H9 (cell line): ENCODE results near the gene FGFBP2. TPM values are rescaled to one million over a fixed set of nuclear protein-coding genes. Genes with fewer than 3 reads are reported as not detected.

Experiments
- DNase-seq: peaks from one replicate; pipeline ENCODE4 v3.0.0-alpha.2; 2017
- H2AFZ ChIP-seq: one replicate; pipeline ENCODE4 v1.6.1; 2013; ENCODE audit warnings: mild to moderate bottlenecking, low read length, control low read depth, moderate library complexity
- H2AK5ac ChIP-seq: 2 replicates; pipeline ENCODE4 v1.6.1; 2013; ENCODE audit warnings: low read length, control low read depth, mixed read lengths; ENCODE audit not compliant: insufficient read length
- H2BK120ac ChIP-seq: one replicate; pipeline ENCODE4 v1.6.1; 2013; ENCODE audit warnings: low read depth, mild to moderate bottlenecking, low read length, control low read depth, inconsistent platforms; ENCODE audit not compliant: poor library complexity, severe bottlenecking
- H2BK12ac ChIP-seq: 2 replicates; pipeline ENCODE4 v1.6.1; 2013; ENCODE audit warnings: low read length, control low read depth, mixed read lengths, low read depth; ENCODE audit not compliant: insufficient read length
- H2BK15ac ChIP-seq: 2 replicates; pipeline ENCODE4 v1.6.1; 2013; ENCODE audit warnings: low read depth, low read length, control low read depth
- H2BK20ac ChIP-seq: one replicate; pipeline ENCODE4 v1.6.1; 2013; ENCODE audit warnings: low read depth, mild to moderate bottlenecking, low read length, control low read depth, inconsistent platforms; ENCODE audit not compliant: poor library complexity, severe bottlenecking
- H2BK5ac ChIP-seq: 2 replicates; pipeline ENCODE4 v1.6.1; 2013; ENCODE audit warnings: low read length, control low read depth, mixed read lengths; ENCODE audit not compliant: insufficient read length
- H3K14ac ChIP-seq: 2 replicates; pipeline ENCODE4 v1.6.1; 2013; ENCODE audit warnings: low read length, control low read depth; ENCODE audit not compliant: insufficient read depth
- H3K18ac ChIP-seq: 2 replicates; pipeline ENCODE4 v1.6.1; 2013; ENCODE audit warnings: low read depth, mild to moderate bottlenecking, mixed read lengths, low read length, control low read depth; ENCODE audit not compliant: insufficient read length
- H3K23ac ChIP-seq: 2 replicates; pipeline ENCODE4 v1.6.1; 2013; ENCODE audit warnings: low read length, control low read depth, mixed read lengths, low read depth; ENCODE audit not compliant: insufficient read length
- H3K23me2 ChIP-seq: 2 replicates; pipeline ENCODE4 v1.6.1; 2013; ENCODE audit warnings: low read depth, mild to moderate bottlenecking, mixed read lengths, low read length, control low read depth; ENCODE audit not compliant: insufficient read length, poor library complexity, severe bottlenecking
- H3K27ac ChIP-seq: 2 replicates; pipeline ENCODE4 v1.5.1; 2013; ENCODE audit warnings: low read length, control low read depth, mixed read lengths, low read depth; ENCODE audit not compliant: insufficient read length
- H3K27me3 ChIP-seq: 2 replicates; pipeline ENCODE4 v1.6.1; 2013; ENCODE audit warnings: low read length, control low read depth, inconsistent platforms; ENCODE audit not compliant: insufficient read depth
- H3K4ac ChIP-seq: 2 replicates; pipeline ENCODE4 v1.6.1; 2013; ENCODE audit warnings: low read depth, mild to moderate bottlenecking, control low read depth, inconsistent platforms, low read length, moderate library complexity
- H3K4me1 ChIP-seq: 2 replicates; pipeline ENCODE4 v1.6.1; 2013; ENCODE audit warnings: low read length, control low read depth, inconsistent platforms; ENCODE audit not compliant: insufficient read depth
- H3K4me2 ChIP-seq: 2 replicates; pipeline ENCODE4 v1.6.1; 2013; ENCODE audit warnings: low read length, control low read depth, mixed read lengths; ENCODE audit not compliant: insufficient read length, insufficient read depth
- H3K56ac ChIP-seq: 2 replicates; pipeline ENCODE4 v1.6.1; 2013; ENCODE audit warnings: low read depth, mild to moderate bottlenecking, mixed read lengths, low read length, control low read depth; ENCODE audit not compliant: insufficient read length
- H3K79me1 ChIP-seq: 2 replicates; pipeline ENCODE4 v1.6.1; 2013; ENCODE audit warnings: low read depth, mild to moderate bottlenecking, moderate library complexity, low read length, control low read depth, inconsistent platforms; ENCODE audit not compliant: insufficient read depth, poor library complexity, severe bottlenecking
- H3K79me2 ChIP-seq: 2 replicates; pipeline ENCODE4 v1.6.1; 2013; ENCODE audit warnings: low read length, control low read depth, inconsistent platforms; ENCODE audit not compliant: insufficient read depth
- H3K9ac ChIP-seq: 2 replicates; pipeline ENCODE4 v1.6.1; 2013; ENCODE audit warnings: low read length, control low read depth, mixed read lengths; ENCODE audit not compliant: insufficient read length; ENCODE audit errors: extremely low read depth
- H3K9me3 ChIP-seq: one replicate; pipeline ENCODE4 v1.6.1; 2013; ENCODE audit warnings: low read depth, low read length, inconsistent platforms; ENCODE audit not compliant: control insufficient read depth
- H3T11ph ChIP-seq: one replicate; pipeline ENCODE4 v1.6.1; 2013; ENCODE audit warnings: mild to moderate bottlenecking, low read length, control low read depth, inconsistent platforms
- H4K20me1 ChIP-seq: one replicate; pipeline ENCODE4 v1.6.1; 2013; ENCODE audit not compliant: control insufficient read depth, insufficient read length, insufficient read depth
- H4K5ac ChIP-seq: 2 replicates; pipeline ENCODE4 v1.6.1; 2013; ENCODE audit warnings: low read depth, mild to moderate bottlenecking, mixed read lengths, low read length, control low read depth; ENCODE audit not compliant: insufficient read length
- H4K8ac ChIP-seq: replicated peaks from 2 replicates; pipeline ENCODE4 v1.6.1; 2013; ENCODE audit warnings: low read length, control low read depth, mixed read lengths, low read depth; ENCODE audit not compliant: insufficient read length
- H4K91ac ChIP-seq: 2 replicates; pipeline ENCODE4 v1.6.1; 2013; ENCODE audit warnings: low read depth, mild to moderate bottlenecking, moderate library complexity, mixed read lengths, low read length, control low read depth; ENCODE audit not compliant: insufficient read length
- H3K27ac Mint-ChIP-seq, 3 experiments: 2 replicates in 2 of 3; 3 replicates in 1 of 3; pipeline ENCODE4 v1.8.0; 2020 to 2021; ENCODE audit warnings: mixed read lengths in 3 of 3, mild to moderate bottlenecking in 1 of 3, moderate library complexity in 1 of 3
- H3K27me3 Mint-ChIP-seq: 2 replicates; pipeline ENCODE4 v1.8.0; 2021; ENCODE audit warnings: low read depth, mild to moderate bottlenecking, moderate library complexity, mixed read lengths
- H3K36me3 Mint-ChIP-seq, 3 experiments: 2 replicates in 2 of 3; 3 replicates in 1 of 3; pipeline ENCODE4 v1.8.0; 2020 to 2021; ENCODE audit warnings: low read depth in 3 of 3, mixed read lengths in 3 of 3; ENCODE audit not compliant: insufficient read depth in 1 of 3
- H3K4me1 Mint-ChIP-seq, 2 experiments: 2 replicates each; pipeline ENCODE4 v1.8.0; 2020; ENCODE audit warnings: mixed read lengths in 2 of 2
- H3K4me3 Mint-ChIP-seq, 2 experiments: 2 replicates in 1 of 2; 3 replicates in 1 of 2; pipeline ENCODE4 v1.8.0; 2020 to 2021; ENCODE audit warnings: mild to moderate bottlenecking in 2 of 2, mixed read lengths in 2 of 2, moderate library complexity in 1 of 2
- H3K9me3 Mint-ChIP-seq, 2 experiments: 2 replicates in 1 of 2; 3 replicates in 1 of 2; pipeline ENCODE4 v1.8.0; 2020; ENCODE audit warnings: mild to moderate bottlenecking in 2 of 2, mixed read lengths in 2 of 2, moderate library complexity in 1 of 2
- WGBS: extraction: QIAGEN DNeasy Blood & Tissue Kit; methylation state at CpG from one replicate; pipeline ENCODE4 v1.1.7; 2013; ENCODE audit warnings: missing lambda C conversion rate, low lambda C conversion rate, mixed read lengths; ENCODE audit not compliant: insufficient read length; ENCODE audit errors: extremely low coverage; 5-methylcytosine and 5-hydroxymethylcytosine counted together
- total RNA-seq: library from RNA; stranded (reverse); gene quantifications from 2 replicates; pipeline ENCODE4 v1.2.1, GENCODE V29; 2021
- TF ChIP-seq, protein P1 (sequence below): fragments of 200-600 bp; sonication (generic); conservative IDR thresholded peaks from 3 replicates; pipeline ENCODE4 v1.8.0; 2021; ENCODE audit warnings: antibody characterized with exemption, mild to moderate bottlenecking

The FGFBP2 gene
- total RNA-seq, 1 experiment from 2014 or later = not detected

GRCh38 chr4:15925830-15926229 lies 37.1 kb downstream of the FGFBP2 start:
- H2BK20ac ChIP-seq = no peak overlapping the region
- no peak overlapping the region for H3K27ac ChIP-seq
- H3K56ac ChIP-seq = no peak overlapping the region
- TF ChIP-seq, protein P1, sequence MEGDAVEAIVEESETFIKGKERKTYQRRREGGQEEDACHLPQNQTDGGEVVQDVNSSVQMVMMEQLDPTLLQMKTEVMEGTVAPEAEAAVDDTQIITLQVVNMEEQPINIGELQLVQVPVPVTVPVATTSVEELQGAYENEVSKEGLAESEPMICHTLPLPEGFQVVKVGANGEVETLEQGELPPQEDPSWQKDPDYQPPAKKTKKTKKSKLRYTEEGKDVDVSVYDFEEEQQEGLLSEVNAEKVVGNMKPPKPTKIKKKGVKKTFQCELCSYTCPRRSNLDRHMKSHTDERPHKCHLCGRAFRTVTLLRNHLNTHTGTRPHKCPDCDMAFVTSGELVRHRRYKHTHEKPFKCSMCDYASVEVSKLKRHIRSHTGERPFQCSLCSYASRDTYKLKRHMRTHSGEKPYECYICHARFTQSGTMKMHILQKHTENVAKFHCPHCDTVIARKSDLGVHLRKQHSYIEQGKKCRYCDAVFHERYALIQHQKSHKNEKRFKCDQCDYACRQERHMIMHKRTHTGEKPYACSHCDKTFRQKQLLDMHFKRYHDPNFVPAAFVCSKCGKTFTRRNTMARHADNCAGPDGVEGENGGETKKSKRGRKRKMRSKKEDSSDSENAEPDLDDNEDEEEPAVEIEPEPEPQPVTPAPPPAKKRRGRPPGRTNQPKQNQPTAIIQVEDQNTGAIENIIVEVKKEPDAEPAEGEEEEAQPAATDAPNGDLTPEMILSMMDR = no peak
- no peaks in the 10 kb centered on the region for H3K79me1 ChIP-seq
- no peaks in the 10 kb centered on the region for H3K4me1 ChIP-seq
- no peak overlapping the region for H3K14ac ChIP-seq
- Mint-ChIP-seq H3K4me3 (no peak overlapping the region), H3K4me1 (no peaks in the 10 kb centered on the region), H3K9me3 (no peaks in the 10 kb centered on the region; a peak in 1 of 5 replicates), H3K36me3 (no peaks in the 10 kb centered on the region), H3K27ac (no peak overlapping the region), H3K27me3 (peaks cover 4% of the 10 kb centered on the region)
- H3K9ac ChIP-seq = no peak overlapping the region
- no peak overlapping the region for H4K8ac ChIP-seq
- H4K91ac ChIP-seq = no peak overlapping the region
- no peaks in the 10 kb centered on the region for H3K23me2 ChIP-seq
- H3K4ac ChIP-seq = no peak overlapping the region
- H4K20me1 ChIP-seq = no peaks in the 10 kb centered on the region
- H3K79me2 ChIP-seq = no peaks in the 10 kb centered on the region
- H3K9me3 ChIP-seq = no peaks in the 10 kb centered on the region
- no peak overlapping the region for H2BK12ac ChIP-seq
- no peak overlapping the region for H3K4me2 ChIP-seq
- no peak overlapping the region for H3K23ac ChIP-seq
- H2BK5ac ChIP-seq = no peak overlapping the region
- no peak overlapping the region for H2BK15ac ChIP-seq
- no CpG with 5 or more reads among the region's 3 CpGs for WGBS
- H3K18ac ChIP-seq = no peak overlapping the region
- H3K27me3 ChIP-seq = no peaks in the 10 kb centered on the region
- H2AFZ ChIP-seq = no peak overlapping the region
- no peak overlapping the region for H3T11ph ChIP-seq
- no peak overlapping the region for H2AK5ac ChIP-seq
- DNase-seq = no peak
- no peak overlapping the region for H2BK120ac ChIP-seq
- no peak overlapping the region for H4K5ac ChIP-seq
